ENCODE data around the gene IGFN1. TPM values are rescaled to one million over a fixed set of nuclear protein-coding genes. Genes with fewer than 3 reads are reported as not detected.

Gene IGFN1
- total RNA-seq, 1 experiment from 2014 or later, result not detected

DNA sequence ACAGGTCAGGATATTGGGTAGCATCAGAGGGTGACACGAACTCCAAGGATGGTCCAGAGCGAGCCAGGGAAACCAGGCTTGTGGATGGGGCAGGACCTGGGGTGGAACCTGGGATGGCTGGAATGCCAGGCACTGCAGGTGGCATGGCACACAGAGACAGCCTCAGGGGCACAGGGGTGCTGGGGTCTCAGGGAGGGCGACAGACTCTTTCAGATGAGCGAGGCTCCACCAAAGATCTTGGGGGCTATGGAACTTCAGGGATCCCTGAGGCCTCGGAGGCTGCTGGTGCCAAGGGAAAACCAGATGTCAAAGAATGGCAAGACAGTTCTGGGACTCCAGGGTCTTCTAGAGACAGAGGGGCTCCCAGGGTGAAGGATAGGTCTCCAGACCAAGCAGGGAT lies 21.4 kb downstream of the IGFN1 start:
- H3K56ac ChIP-seq (ENCODE audit: insufficient read length, low read depth, low read length), result no peak overlapping the region
- H3K27me3 ChIP-seq (ENCODE audit: insufficient read depth, low read length), result no peaks in the 10 kb centered on the region
- H3K14ac ChIP-seq (ENCODE audit: insufficient read depth, low read length), result no peak overlapping the region; the same call in 1 of the 2 replicates
- H3T11ph ChIP-seq (ENCODE audit: low read length), result no peak overlapping the region
- no peak overlapping the region for H2BK20ac ChIP-seq (ENCODE audit: low read depth, low read length, poor library complexity, severe bottlenecking)
- no CpG with 5 or more reads among the region's 5 CpGs for WGBS (ENCODE audit: extremely low coverage, insufficient read length, low lambda C conversion rate)
- H2AK5ac ChIP-seq (ENCODE audit: insufficient read length, low read length), result no peak overlapping the region
- H2BK15ac ChIP-seq (ENCODE audit: low read depth, low read length), result no peak overlapping the region
- H3K23ac ChIP-seq (ENCODE audit: insufficient read length, low read depth, low read length), result no peak overlapping the region
- H3K4me1 ChIP-seq (ENCODE audit: insufficient read depth, low read length), result no peaks in the 10 kb centered on the region
- no peak overlapping the region for H3K9ac ChIP-seq (ENCODE audit: extremely low read depth, insufficient read length, low read length)
- no peak overlapping the region for H2BK12ac ChIP-seq (ENCODE audit: insufficient read length, low read depth, low read length)
- H3K4ac ChIP-seq (ENCODE audit: low read depth, low read length), result no peak overlapping the region
- no peaks in the 10 kb centered on the region for H3K9me3 ChIP-seq (ENCODE audit: control insufficient read depth, low read depth, low read length)
- no peaks in the 10 kb centered on the region for H3K79me1 ChIP-seq (ENCODE audit: insufficient read depth, low read depth, low read length, poor library complexity, severe bottlenecking)
- Mint-ChIP-seq H3K9me3 (no peaks in the 10 kb centered on the region), H3K4me3 (no peak overlapping the region), H3K27me3 (ENCODE audit: low read depth) (peaks cover 26% of the 10 kb centered on the region), H3K4me1 (peaks cover 6 to 9% of the 10 kb centered on the region in 2 experiments; a peak in 3 of 4 replicates), H3K27ac (no peak overlapping the region), H3K36me3 (ENCODE audit: insufficient read depth in 1 of 3, low read depth in 3 of 3) (no peaks in the 10 kb centered on the region; a peak in 1 of 7 replicates)
- H2BK5ac ChIP-seq (ENCODE audit: insufficient read length, low read length), result no peak overlapping the region
- no peak overlapping the region for H2AFZ ChIP-seq (ENCODE audit: low read length)
- no peak for DNase-seq
- H3K4me2 ChIP-seq (ENCODE audit: insufficient read depth, insufficient read length, low read length), result no peak overlapping the region
- H4K91ac ChIP-seq (ENCODE audit: insufficient read length, low read depth, low read length), result no peak overlapping the region
- H4K20me1 ChIP-seq (ENCODE audit: control insufficient read depth, insufficient read depth, insufficient read length), result no peaks in the 10 kb centered on the region
- no peaks in the 10 kb centered on the region for H3K79me2 ChIP-seq (ENCODE audit: insufficient read depth, low read length)
- H3K18ac ChIP-seq (ENCODE audit: insufficient read length, low read depth, low read length), result no peak overlapping the region
- no peak overlapping the region for H4K5ac ChIP-seq (ENCODE audit: insufficient read length, low read depth, low read length)
- H4K8ac ChIP-seq (replicated peaks; ENCODE audit: insufficient read length, low read depth, low read length), result no peak overlapping the region
- no peak overlapping the region for H2BK120ac ChIP-seq (ENCODE audit: low read depth, low read length, poor library complexity, severe bottlenecking)
- no peaks in the 10 kb centered on the region for H3K23me2 ChIP-seq (ENCODE audit: insufficient read length, low read depth, low read length, poor library complexity, severe bottlenecking)
- TF ChIP-seq, protein P1, sequence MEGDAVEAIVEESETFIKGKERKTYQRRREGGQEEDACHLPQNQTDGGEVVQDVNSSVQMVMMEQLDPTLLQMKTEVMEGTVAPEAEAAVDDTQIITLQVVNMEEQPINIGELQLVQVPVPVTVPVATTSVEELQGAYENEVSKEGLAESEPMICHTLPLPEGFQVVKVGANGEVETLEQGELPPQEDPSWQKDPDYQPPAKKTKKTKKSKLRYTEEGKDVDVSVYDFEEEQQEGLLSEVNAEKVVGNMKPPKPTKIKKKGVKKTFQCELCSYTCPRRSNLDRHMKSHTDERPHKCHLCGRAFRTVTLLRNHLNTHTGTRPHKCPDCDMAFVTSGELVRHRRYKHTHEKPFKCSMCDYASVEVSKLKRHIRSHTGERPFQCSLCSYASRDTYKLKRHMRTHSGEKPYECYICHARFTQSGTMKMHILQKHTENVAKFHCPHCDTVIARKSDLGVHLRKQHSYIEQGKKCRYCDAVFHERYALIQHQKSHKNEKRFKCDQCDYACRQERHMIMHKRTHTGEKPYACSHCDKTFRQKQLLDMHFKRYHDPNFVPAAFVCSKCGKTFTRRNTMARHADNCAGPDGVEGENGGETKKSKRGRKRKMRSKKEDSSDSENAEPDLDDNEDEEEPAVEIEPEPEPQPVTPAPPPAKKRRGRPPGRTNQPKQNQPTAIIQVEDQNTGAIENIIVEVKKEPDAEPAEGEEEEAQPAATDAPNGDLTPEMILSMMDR (conservative IDR thresholded peaks at IDR 0.05), result no peak
- H3K27ac ChIP-seq (ENCODE audit: insufficient read length, low read depth, low read length), result no peak overlapping the region
